Renal cortical epithelial cell (primary cell): ENCODE data around the gene FBLN7. TPM values are rescaled to one million over a fixed set of nuclear protein-coding genes. Genes with fewer than 3 reads are reported as not detected.
"Not testable (repeated sequence)": the region's sequence is repeated elsewhere in the genome, so short reads cannot be mapped to it uniquely, and the experiment has no call there.

ENCODE experiments used
- DNase-seq: peaks from one replicate; pipeline ENCODE4 v3.0.0-alpha.2; 2011; ENCODE audit warnings: low read depth
- total RNA-seq: library from RNA; depleted of rRNA; stranded (reverse); fragments of >200 nt; gene quantifications from 2 replicates; pipeline ENCODE4 v1.2.3, GENCODE V29; 2014

FBLN7 gene
- total RNA-seq, 1 donor from 2014 or later, result 0.15 TPM

- DNase-seq, result no peak
Observed at GRCh38 chr2:112184121-112184520, 45.9 kb downstream of the FBLN7 start.

GRCh38 chr2:112185131-112185530, 46.9 kb downstream of the FBLN7 start:
- no peak for DNase-seq

GRCh38 chr2:112187046-112187715, 49.0 kb downstream of the FBLN7 start:
- no peak for DNase-seq

- DNase-seq, result peak; percentile 60
Observed at GRCh38 chr2:112187805-112188596, 49.8 kb downstream of the FBLN7 start.

GRCh38 chr2:112189001-112189556, 50.9 kb downstream of the FBLN7 start:
- DNase-seq, result no peak

- DNase-seq, result no peak
Observed at GRCh38 chr2:112194028-112194427, 55.8 kb downstream of the FBLN7 start.

GRCh38 chr2:112194482-112194881, 56.3 kb downstream of the FBLN7 start:
- no peak for DNase-seq

- no peak for DNase-seq
Observed at GRCh38 chr2:112195167-112195766, 57.1 kb downstream of the FBLN7 start.

- DNase-seq, result no peak
Observed at GRCh38 chr2:112195950-112196349, 57.8 kb downstream of the FBLN7 start.

- no peak for DNase-seq
Observed at GRCh38 chr2:112197868-112198267, 59.7 kb downstream of the FBLN7 start.

- DNase-seq, result peak; percentile 30
Observed at GRCh38 chr2:112198780-112199179, 60.6 kb downstream of the FBLN7 start.

- no peak for DNase-seq
Observed at GRCh38 chr2:112199188-112199587, 61.0 kb downstream of the FBLN7 start.

- no peak for DNase-seq
Observed at GRCh38 chr2:112201696-112202430, 63.7 kb downstream of the FBLN7 start.

GRCh38 chr2:112204411-112204810, 66.2 kb downstream of the FBLN7 start:
- peak; percentile 45 for DNase-seq

- DNase-seq, result not testable (repeated sequence)
Observed at GRCh38 chr2:112207905-112208304, 69.7 kb downstream of the FBLN7 start.

GRCh38 chr2:112216167-112216566, 78.0 kb downstream of the FBLN7 start:
- DNase-seq, result no peak

- no peak for DNase-seq
Observed at GRCh38 chr2:112217854-112218253, 79.7 kb downstream of the FBLN7 start.

- DNase-seq, result no peak
Observed at GRCh38 chr2:112220186-112220585, 82.0 kb downstream of the FBLN7 start.

- no peak for DNase-seq
Observed at GRCh38 chr2:112220831-112221230, 82.6 kb downstream of the FBLN7 start.

GRCh38 chr2:112229348-112229747, 91.2 kb downstream of the FBLN7 start:
- DNase-seq, result no peak

GRCh38 chr2:112230371-112230770, 92.2 kb downstream of the FBLN7 start:
- DNase-seq, result no peak
